PFSK-1 (cell line): Measurements from ENCODE around the gene ATP4A.

Experiments used
- FOXP2 ChIP-seq: optimal IDR thresholded peaks from 2 replicates; pipeline ENCODE3; 2011; ENCODE audit warnings: borderline replicate concordance, control low read depth, inconsistent platforms; ENCODE audit not compliant: insufficient read depth; ENCODE audit errors: extremely low read length, extremely low read depth
- POLR2AphosphoS5 ChIP-seq: IDR thresholded peaks from 2 replicates; pipeline ENCODE4 v1.6.1; 2012; ENCODE audit warnings: low read depth, mild to moderate bottlenecking, control low read depth, low read length, moderate library complexity
- SIN3A ChIP-seq: IDR thresholded peaks from 2 replicates; pipeline ENCODE4 v1.6.1; 2012; ENCODE audit warnings: mild to moderate bottlenecking, low read length, moderate library complexity, borderline replicate concordance; ENCODE audit not compliant: insufficient read depth
- TAF1 ChIP-seq: IDR thresholded peaks from 2 replicates; pipeline ENCODE4 v1.6.1; 2012; ENCODE audit warnings: low read length, control low read depth, borderline replicate concordance; ENCODE audit not compliant: insufficient read depth
- TF ChIP-seq, protein P1 (sequence below), 2 experiments: IDR thresholded peaks; 2 replicates each; pipeline versions ENCODE4 v1.6.1 to v1.8.0; 2011 to 2012; ENCODE audit warnings: low read depth in 2 of 2, low read length in 2 of 2, control low read depth in 1 of 2, inconsistent platforms in 1 of 2, mild to moderate bottlenecking in 1 of 2, moderate library complexity in 1 of 2; ENCODE audit not compliant: insufficient read depth in 1 of 2

DNA sequence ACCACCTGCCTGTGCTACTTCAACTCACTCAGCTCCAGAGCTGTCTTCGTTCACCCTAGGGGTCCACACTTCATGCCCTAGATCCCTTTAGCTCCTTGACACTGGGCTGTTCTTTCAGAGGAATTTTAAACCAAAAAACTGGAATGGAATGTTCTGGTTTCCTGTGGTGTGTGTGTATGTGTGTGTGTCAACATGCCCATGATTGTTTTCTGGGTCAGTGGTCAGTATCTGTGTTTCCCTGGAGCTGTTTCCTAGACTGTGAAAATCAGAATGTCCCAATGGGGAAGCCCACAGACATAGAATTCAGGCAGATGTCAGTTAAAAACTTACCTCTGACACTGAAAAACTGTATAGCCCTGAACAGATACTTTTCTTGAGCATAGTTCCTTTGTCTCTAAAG lies 23.9 kb upstream of the ATP4A start:
- TF ChIP-seq POLR2AphosphoS5 (no peak), TAF1 (no peak), SIN3A (no peak), FOXP2 (no peak)
- TF ChIP-seq, protein P1, sequence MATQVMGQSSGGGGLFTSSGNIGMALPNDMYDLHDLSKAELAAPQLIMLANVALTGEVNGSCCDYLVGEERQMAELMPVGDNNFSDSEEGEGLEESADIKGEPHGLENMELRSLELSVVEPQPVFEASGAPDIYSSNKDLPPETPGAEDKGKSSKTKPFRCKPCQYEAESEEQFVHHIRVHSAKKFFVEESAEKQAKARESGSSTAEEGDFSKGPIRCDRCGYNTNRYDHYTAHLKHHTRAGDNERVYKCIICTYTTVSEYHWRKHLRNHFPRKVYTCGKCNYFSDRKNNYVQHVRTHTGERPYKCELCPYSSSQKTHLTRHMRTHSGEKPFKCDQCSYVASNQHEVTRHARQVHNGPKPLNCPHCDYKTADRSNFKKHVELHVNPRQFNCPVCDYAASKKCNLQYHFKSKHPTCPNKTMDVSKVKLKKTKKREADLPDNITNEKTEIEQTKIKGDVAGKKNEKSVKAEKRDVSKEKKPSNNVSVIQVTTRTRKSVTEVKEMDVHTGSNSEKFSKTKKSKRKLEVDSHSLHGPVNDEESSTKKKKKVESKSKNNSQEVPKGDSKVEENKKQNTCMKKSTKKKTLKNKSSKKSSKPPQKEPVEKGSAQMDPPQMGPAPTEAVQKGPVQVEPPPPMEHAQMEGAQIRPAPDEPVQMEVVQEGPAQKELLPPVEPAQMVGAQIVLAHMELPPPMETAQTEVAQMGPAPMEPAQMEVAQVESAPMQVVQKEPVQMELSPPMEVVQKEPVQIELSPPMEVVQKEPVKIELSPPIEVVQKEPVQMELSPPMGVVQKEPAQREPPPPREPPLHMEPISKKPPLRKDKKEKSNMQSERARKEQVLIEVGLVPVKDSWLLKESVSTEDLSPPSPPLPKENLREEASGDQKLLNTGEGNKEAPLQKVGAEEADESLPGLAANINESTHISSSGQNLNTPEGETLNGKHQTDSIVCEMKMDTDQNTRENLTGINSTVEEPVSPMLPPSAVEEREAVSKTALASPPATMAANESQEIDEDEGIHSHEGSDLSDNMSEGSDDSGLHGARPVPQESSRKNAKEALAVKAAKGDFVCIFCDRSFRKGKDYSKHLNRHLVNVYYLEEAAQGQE (IDR thresholded peaks at IDR 0.05; ENCODE audit: insufficient read depth in 1 of 2, low read depth in 2 of 2, low read length in 2 of 2), result no peak
